GM18520 (cell line): ENCODE measurements around the gene RB1.

Source experiments
- ATAC-seq: cut with Tn5 transposase; IDR thresholded peaks from one replicate; pipeline ENCODE4 v1.9.1; 2021; ENCODE audit not compliant: unreplicated experiment

Gene RB1

GRCh38 chr13:48492470-48493065 is 189.0 kb downstream of the RB1 start:
- peak; percentile 70 for ATAC-seq

GRCh38 chr13:48493066-48493765 is 189.7 kb downstream of the RB1 start:
- ATAC-seq, result no peak

GRCh38 chr13:48493851-48494250 is 190.3 kb downstream of the RB1 start:
- ATAC-seq, result no peak

DNA sequence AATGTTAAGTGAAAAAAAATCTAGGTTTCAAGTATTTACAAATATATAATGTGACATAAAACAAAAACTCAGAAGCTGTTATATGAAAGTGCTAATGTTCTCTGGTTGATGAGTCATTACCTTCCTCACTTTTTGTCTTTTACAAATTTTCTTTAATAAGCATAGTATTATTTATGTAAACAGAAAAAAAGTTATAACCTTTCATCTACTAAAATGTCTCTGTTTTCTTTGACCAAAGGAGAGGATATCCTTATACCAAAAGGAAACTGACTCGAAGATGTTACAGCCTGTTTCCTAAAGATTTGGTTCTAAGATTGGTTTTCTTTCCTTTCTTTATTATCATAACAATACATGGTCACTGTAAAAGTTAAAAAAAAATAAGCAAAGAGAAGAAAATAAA is 191.3 kb downstream of the RB1 start:
- ATAC-seq, result no peak

GRCh38 chr13:48496271-48497161 is 193.0 kb downstream of the RB1 start:
- ATAC-seq, result no peak

DNA sequence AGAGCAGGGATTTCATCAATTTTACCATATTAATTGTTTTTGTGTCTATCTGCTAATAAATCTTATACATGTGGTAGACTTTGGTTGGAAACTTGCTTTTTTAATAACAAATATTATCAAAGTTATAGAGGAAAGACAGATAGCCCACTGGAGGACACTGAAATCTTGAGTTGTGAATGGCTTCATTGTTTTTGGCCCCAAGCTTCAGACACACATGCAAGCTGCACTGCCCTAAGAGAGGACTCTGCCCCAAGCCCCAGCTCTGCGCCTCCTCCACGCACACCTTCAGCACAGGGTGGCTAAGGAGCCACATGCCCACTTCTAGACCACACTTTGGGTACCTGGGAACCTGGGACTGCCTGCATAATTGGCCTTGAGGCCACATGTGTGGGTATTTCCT is 194.1 kb downstream of the RB1 start:
- no peak for ATAC-seq

DNA sequence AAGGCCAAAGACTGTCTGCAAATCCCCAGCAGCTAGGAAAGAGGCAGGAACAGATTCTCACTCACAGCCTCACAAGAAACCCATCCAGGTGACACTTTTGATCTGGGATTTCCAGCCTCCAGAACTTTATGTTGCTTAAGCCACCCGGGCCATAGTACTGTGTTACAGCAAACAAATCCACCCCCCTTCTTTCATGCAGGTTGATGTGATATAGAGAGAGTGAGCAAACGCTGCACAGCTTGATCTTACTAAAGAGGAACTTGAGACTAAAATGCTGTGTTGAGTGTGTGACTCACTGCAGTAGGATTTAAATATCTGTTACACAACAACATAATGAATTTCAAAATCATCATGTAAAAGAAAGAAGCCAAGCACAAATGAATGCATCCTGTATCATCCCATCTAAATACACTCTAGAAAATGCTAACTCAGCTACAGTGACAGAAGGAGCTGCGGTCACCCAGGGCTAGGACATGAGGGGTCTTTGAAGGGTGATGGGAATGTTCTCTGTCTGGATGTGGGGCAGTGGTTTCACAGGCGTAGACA is 197.2 kb downstream of the RB1 start:
- ATAC-seq, result no peak

GRCh38 chr13:48501705-48502104 is 198.2 kb downstream of the RB1 start:
- no peak for ATAC-seq

DNA sequence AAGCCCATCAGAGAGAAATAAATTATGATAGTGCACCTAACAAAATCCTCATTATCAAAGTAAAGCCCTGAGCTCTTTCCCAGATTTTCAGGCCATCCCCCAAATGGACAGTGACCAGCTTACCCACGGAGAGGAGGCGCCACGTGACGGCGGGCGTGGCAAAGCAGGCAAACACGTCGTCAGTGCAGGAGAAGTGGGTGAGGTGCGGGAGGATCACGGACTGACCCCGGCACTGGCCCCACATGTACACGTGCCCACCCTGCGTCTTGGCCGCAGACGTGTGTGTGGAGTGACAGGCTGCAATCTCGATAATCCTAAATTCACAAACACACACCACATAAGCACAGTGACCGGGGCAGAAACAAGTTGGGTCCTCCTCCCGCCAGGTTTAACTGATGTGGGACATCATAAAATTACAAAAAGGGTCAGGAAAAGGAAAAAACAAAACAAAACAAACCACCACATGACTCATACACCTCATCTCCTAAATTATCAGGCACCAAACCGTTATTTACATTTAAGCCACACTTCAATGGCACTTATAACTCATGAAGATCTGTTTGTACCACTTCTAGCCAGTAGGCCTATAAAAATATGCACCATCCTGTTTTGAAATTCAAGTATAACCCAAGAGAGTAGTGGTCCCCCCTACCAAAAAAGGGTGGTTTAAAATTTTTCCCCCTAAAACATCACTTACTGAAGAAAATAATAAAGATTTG is 199.2 kb downstream of the RB1 start:
- no peak for ATAC-seq

DNA sequence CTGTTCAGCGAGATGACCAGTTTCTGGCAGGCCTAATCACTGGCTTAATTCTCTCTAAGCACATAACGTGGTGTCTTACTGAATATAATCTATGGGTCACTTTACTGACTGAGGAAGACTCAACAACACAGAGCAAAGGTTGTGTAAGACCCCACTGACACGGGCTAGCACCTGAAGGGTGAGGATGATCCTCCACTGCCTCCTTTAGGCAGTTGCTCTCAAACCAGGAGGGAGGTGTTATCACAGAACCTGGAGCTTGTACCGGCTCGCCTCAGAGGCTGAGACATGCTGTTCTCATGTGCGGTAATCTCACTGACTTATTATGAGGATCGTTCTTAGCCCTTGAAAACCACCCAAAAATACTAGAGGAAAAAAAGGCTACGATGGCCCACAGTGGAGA is 201.1 kb downstream of the RB1 start:
- ATAC-seq, result no peak

GRCh38 chr13:48505012-48505411 is 201.5 kb downstream of the RB1 start:
- ATAC-seq, result peak; percentile 27

DNA sequence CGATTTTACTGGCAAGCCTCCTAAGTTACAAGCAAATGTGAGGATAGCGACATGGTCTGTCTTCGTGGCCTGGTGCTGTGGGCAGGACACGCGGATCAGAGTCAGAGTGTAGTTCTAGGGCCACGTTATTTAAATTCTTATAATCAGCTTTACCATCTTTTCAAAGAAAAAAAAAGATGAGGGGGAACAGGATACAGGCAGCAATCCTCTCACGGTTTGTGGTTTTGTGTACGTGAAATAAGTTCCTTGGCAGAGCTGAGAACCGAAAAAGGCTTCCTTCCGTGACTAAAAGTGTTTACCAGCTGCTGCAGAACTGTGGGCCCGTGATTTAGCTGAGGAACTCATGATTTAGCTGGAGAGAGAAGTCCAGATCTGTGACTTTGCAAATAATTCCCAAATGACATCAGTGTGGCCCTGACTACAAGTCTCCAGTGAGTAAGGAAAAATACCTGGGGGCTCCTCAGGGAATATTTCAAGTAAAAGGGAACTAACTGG is 202.1 kb downstream of the RB1 start:
- ATAC-seq, result peak; percentile 66

GRCh38 chr13:48506092-48506701 is 202.6 kb downstream of the RB1 start:
- no peak for ATAC-seq

DNA sequence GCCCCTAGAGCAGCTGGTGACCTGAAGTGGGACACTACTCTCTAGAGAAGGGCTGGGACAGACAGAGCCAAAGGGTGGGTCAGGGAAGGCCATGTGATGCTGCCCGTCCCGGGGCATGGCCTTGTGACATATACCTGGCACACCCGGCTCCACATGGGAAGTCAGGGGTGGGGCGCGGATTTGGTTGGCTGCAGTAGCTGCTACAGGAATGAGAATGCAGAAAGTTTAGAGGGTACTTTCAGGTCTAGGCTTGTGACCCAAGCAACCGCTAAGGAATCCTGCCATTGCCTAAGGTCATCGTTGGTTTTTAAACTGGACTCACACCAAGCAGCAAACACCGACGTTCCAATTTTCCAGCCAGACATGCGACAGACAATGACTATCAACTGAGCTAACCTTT is 203.5 kb downstream of the RB1 start:
- ATAC-seq, result no peak

DNA sequence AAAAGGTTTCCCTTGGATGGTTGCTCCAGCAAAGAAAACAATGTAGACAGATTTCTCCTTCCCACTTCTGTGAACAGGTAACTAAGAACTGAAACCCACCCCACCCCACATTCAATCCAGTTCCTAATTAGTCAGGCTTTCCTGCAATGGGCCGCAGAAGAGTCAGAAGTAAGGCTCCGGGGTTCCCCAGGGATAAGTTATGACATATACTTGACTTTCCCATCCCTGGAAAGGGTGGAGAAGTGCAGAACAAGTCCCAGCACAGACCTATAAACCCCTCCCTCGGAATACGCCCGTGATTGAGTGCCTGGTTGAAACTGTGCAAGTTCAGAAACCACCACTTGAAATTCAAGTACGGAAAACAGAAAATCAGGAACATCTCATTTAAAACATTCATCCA is 204.5 kb downstream of the RB1 start:
- no peak for ATAC-seq

DNA sequence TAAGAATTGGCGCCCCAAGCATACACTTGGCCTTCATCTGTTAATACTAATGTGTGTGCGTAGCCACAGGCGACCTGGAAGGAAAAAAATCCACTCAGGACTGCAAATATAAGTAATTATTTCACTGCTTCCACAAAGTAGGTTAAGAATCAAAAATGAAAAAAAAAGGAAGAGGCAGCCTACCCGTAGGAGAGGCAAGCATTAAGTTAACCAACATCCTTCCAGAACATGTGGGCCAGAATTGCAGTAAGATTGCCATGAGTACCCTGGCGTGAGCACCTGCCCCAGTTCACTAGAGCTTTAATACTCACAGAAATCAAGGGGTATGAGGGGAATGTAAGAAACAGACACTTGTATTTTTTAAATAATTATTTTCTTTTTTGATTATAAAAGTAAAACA is 207.1 kb downstream of the RB1 start:
- ATAC-seq, result no peak

DNA sequence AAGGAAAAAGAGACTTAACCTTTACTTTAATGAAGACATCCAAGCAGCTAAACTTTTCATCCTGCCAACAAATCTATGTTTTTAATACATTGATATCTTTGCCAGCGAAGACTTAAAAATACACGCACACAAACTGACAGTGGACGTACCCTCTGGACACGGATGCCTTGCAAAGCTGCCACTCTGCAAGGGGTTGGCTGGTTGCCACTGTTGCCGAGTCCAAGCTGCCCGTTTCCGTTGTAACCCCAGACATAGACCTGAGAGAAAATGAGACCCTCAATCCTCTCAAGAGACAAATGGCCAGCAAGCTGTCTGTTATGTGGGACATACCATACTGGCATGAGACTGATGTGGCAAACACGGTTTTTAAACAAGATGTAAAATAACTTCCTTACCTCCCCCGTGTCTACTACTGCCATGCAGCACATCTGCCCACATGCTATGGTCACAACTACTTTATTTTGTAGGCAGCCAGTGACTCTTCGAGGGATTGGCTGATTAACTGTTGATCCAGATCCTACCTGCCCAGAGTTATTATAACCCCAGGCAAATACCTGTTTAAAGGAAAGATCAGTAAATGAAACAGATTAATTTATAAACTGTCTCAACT is 208.2 kb downstream of the RB1 start:
- no peak for ATAC-seq

- ATAC-seq, result no peak
Measured at GRCh38 chr13:48514793-48515192, 211.2 kb downstream of the RB1 start.

- ATAC-seq, result no peak
Measured at GRCh38 chr13:48515732-48516131, 212.2 kb downstream of the RB1 start.

GRCh38 chr13:48518083-48518482 is 214.5 kb downstream of the RB1 start:
- no peak for ATAC-seq
